H9 (cell line): Measurements from ENCODE around the gene TPSB2. TPM values are rescaled to one million over a fixed set of nuclear protein-coding genes. Genes with fewer than 3 reads are reported as not detected.

Experiments
- DNase-seq: peaks from one replicate; pipeline ENCODE4 v3.0.0-alpha.2; 2017
- H2AFZ ChIP-seq: one replicate; pipeline ENCODE4 v1.6.1; 2013; ENCODE audit warnings: mild to moderate bottlenecking, low read length, control low read depth, moderate library complexity
- H2AK5ac ChIP-seq: 2 replicates; pipeline ENCODE4 v1.6.1; 2013; ENCODE audit warnings: low read length, control low read depth, mixed read lengths; ENCODE audit not compliant: insufficient read length
- H2BK120ac ChIP-seq: one replicate; pipeline ENCODE4 v1.6.1; 2013; ENCODE audit warnings: low read depth, mild to moderate bottlenecking, low read length, control low read depth, inconsistent platforms; ENCODE audit not compliant: poor library complexity, severe bottlenecking
- H2BK12ac ChIP-seq: 2 replicates; pipeline ENCODE4 v1.6.1; 2013; ENCODE audit warnings: low read length, control low read depth, mixed read lengths, low read depth; ENCODE audit not compliant: insufficient read length
- H2BK15ac ChIP-seq: 2 replicates; pipeline ENCODE4 v1.6.1; 2013; ENCODE audit warnings: low read depth, low read length, control low read depth
- H2BK20ac ChIP-seq: one replicate; pipeline ENCODE4 v1.6.1; 2013; ENCODE audit warnings: low read depth, mild to moderate bottlenecking, low read length, control low read depth, inconsistent platforms; ENCODE audit not compliant: poor library complexity, severe bottlenecking
- H2BK5ac ChIP-seq: 2 replicates; pipeline ENCODE4 v1.6.1; 2013; ENCODE audit warnings: low read length, control low read depth, mixed read lengths; ENCODE audit not compliant: insufficient read length
- H3K14ac ChIP-seq: 2 replicates; pipeline ENCODE4 v1.6.1; 2013; ENCODE audit warnings: low read length, control low read depth; ENCODE audit not compliant: insufficient read depth
- H3K18ac ChIP-seq: 2 replicates; pipeline ENCODE4 v1.6.1; 2013; ENCODE audit warnings: low read depth, mild to moderate bottlenecking, mixed read lengths, low read length, control low read depth; ENCODE audit not compliant: insufficient read length
- H3K23ac ChIP-seq: 2 replicates; pipeline ENCODE4 v1.6.1; 2013; ENCODE audit warnings: low read length, control low read depth, mixed read lengths, low read depth; ENCODE audit not compliant: insufficient read length
- H3K23me2 ChIP-seq: 2 replicates; pipeline ENCODE4 v1.6.1; 2013; ENCODE audit warnings: low read depth, mild to moderate bottlenecking, mixed read lengths, low read length, control low read depth; ENCODE audit not compliant: insufficient read length, poor library complexity, severe bottlenecking
- H3K27ac ChIP-seq: 2 replicates; pipeline ENCODE4 v1.5.1; 2013; ENCODE audit warnings: low read length, control low read depth, mixed read lengths, low read depth; ENCODE audit not compliant: insufficient read length
- H3K27me3 ChIP-seq: 2 replicates; pipeline ENCODE4 v1.6.1; 2013; ENCODE audit warnings: low read length, control low read depth, inconsistent platforms; ENCODE audit not compliant: insufficient read depth
- H3K4ac ChIP-seq: 2 replicates; pipeline ENCODE4 v1.6.1; 2013; ENCODE audit warnings: low read depth, mild to moderate bottlenecking, control low read depth, inconsistent platforms, low read length, moderate library complexity
- H3K4me1 ChIP-seq: 2 replicates; pipeline ENCODE4 v1.6.1; 2013; ENCODE audit warnings: low read length, control low read depth, inconsistent platforms; ENCODE audit not compliant: insufficient read depth
- H3K4me2 ChIP-seq: 2 replicates; pipeline ENCODE4 v1.6.1; 2013; ENCODE audit warnings: low read length, control low read depth, mixed read lengths; ENCODE audit not compliant: insufficient read length, insufficient read depth
- H3K56ac ChIP-seq: 2 replicates; pipeline ENCODE4 v1.6.1; 2013; ENCODE audit warnings: low read depth, mild to moderate bottlenecking, mixed read lengths, low read length, control low read depth; ENCODE audit not compliant: insufficient read length
- H3K79me1 ChIP-seq: 2 replicates; pipeline ENCODE4 v1.6.1; 2013; ENCODE audit warnings: low read depth, mild to moderate bottlenecking, moderate library complexity, low read length, control low read depth, inconsistent platforms; ENCODE audit not compliant: insufficient read depth, poor library complexity, severe bottlenecking
- H3K79me2 ChIP-seq: 2 replicates; pipeline ENCODE4 v1.6.1; 2013; ENCODE audit warnings: low read length, control low read depth, inconsistent platforms; ENCODE audit not compliant: insufficient read depth
- H3K9ac ChIP-seq: 2 replicates; pipeline ENCODE4 v1.6.1; 2013; ENCODE audit warnings: low read length, control low read depth, mixed read lengths; ENCODE audit not compliant: insufficient read length; ENCODE audit errors: extremely low read depth
- H3K9me3 ChIP-seq: one replicate; pipeline ENCODE4 v1.6.1; 2013; ENCODE audit warnings: low read depth, low read length, inconsistent platforms; ENCODE audit not compliant: control insufficient read depth
- H3T11ph ChIP-seq: one replicate; pipeline ENCODE4 v1.6.1; 2013; ENCODE audit warnings: mild to moderate bottlenecking, low read length, control low read depth, inconsistent platforms
- H4K20me1 ChIP-seq: one replicate; pipeline ENCODE4 v1.6.1; 2013; ENCODE audit not compliant: control insufficient read depth, insufficient read length, insufficient read depth
- H4K5ac ChIP-seq: 2 replicates; pipeline ENCODE4 v1.6.1; 2013; ENCODE audit warnings: low read depth, mild to moderate bottlenecking, mixed read lengths, low read length, control low read depth; ENCODE audit not compliant: insufficient read length
- H4K8ac ChIP-seq: replicated peaks from 2 replicates; pipeline ENCODE4 v1.6.1; 2013; ENCODE audit warnings: low read length, control low read depth, mixed read lengths, low read depth; ENCODE audit not compliant: insufficient read length
- H4K91ac ChIP-seq: 2 replicates; pipeline ENCODE4 v1.6.1; 2013; ENCODE audit warnings: low read depth, mild to moderate bottlenecking, moderate library complexity, mixed read lengths, low read length, control low read depth; ENCODE audit not compliant: insufficient read length
- H3K27ac Mint-ChIP-seq, 3 experiments: 2 replicates in 2 of 3; 3 replicates in 1 of 3; pipeline ENCODE4 v1.8.0; 2020 to 2021; ENCODE audit warnings: mixed read lengths in 3 of 3, mild to moderate bottlenecking in 1 of 3, moderate library complexity in 1 of 3
- H3K27me3 Mint-ChIP-seq: 2 replicates; pipeline ENCODE4 v1.8.0; 2021; ENCODE audit warnings: low read depth, mild to moderate bottlenecking, moderate library complexity, mixed read lengths
- H3K36me3 Mint-ChIP-seq, 3 experiments: 2 replicates in 2 of 3; 3 replicates in 1 of 3; pipeline ENCODE4 v1.8.0; 2020 to 2021; ENCODE audit warnings: low read depth in 3 of 3, mixed read lengths in 3 of 3; ENCODE audit not compliant: insufficient read depth in 1 of 3
- H3K4me1 Mint-ChIP-seq, 2 experiments: 2 replicates each; pipeline ENCODE4 v1.8.0; 2020; ENCODE audit warnings: mixed read lengths in 2 of 2
- H3K4me3 Mint-ChIP-seq, 2 experiments: 2 replicates in 1 of 2; 3 replicates in 1 of 2; pipeline ENCODE4 v1.8.0; 2020 to 2021; ENCODE audit warnings: mild to moderate bottlenecking in 2 of 2, mixed read lengths in 2 of 2, moderate library complexity in 1 of 2
- H3K9me3 Mint-ChIP-seq, 2 experiments: 2 replicates in 1 of 2; 3 replicates in 1 of 2; pipeline ENCODE4 v1.8.0; 2020; ENCODE audit warnings: mild to moderate bottlenecking in 2 of 2, mixed read lengths in 2 of 2, moderate library complexity in 1 of 2
- WGBS: extraction: QIAGEN DNeasy Blood & Tissue Kit; methylation state at CpG from one replicate; pipeline ENCODE4 v1.1.7; 2013; ENCODE audit warnings: missing lambda C conversion rate, low lambda C conversion rate, mixed read lengths; ENCODE audit not compliant: insufficient read length; ENCODE audit errors: extremely low coverage; 5-methylcytosine and 5-hydroxymethylcytosine counted together
- total RNA-seq: library from RNA; stranded (reverse); gene quantifications from 2 replicates; pipeline ENCODE4 v1.2.1, GENCODE V29; 2021
- TF ChIP-seq, protein P1 (sequence below): fragments of 200-600 bp; sonication (generic); conservative IDR thresholded peaks from 3 replicates; pipeline ENCODE4 v1.8.0; 2021; ENCODE audit warnings: antibody characterized with exemption, mild to moderate bottlenecking

TPSB2 gene
- total RNA-seq, 1 experiment from 2014 or later: not detected

DNA sequence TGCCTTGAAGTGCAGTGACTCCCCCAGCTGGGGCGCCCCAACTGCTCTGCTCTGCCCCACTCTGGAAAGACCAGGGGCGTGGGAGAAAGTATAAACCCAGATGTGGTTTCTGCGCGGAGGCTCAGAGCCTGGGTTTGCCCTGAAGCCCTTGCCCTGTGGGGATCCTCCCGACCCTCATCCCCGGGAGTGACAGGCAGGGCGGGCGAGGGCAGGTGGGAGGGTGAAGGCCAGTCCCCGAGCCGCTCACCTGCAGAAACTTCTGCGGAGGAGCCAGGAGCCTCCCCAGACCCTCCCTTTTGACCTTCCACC is 29.7 kb upstream of the TPSB2 start:
- no CpG with 5 or more reads among the region's 11 CpGs for WGBS

More for the DNA sequence above, 29.7 kb upstream of the TPSB2 start:
- no peak overlapping the region for H2BK15ac ChIP-seq
- TF ChIP-seq, protein P1, sequence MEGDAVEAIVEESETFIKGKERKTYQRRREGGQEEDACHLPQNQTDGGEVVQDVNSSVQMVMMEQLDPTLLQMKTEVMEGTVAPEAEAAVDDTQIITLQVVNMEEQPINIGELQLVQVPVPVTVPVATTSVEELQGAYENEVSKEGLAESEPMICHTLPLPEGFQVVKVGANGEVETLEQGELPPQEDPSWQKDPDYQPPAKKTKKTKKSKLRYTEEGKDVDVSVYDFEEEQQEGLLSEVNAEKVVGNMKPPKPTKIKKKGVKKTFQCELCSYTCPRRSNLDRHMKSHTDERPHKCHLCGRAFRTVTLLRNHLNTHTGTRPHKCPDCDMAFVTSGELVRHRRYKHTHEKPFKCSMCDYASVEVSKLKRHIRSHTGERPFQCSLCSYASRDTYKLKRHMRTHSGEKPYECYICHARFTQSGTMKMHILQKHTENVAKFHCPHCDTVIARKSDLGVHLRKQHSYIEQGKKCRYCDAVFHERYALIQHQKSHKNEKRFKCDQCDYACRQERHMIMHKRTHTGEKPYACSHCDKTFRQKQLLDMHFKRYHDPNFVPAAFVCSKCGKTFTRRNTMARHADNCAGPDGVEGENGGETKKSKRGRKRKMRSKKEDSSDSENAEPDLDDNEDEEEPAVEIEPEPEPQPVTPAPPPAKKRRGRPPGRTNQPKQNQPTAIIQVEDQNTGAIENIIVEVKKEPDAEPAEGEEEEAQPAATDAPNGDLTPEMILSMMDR: no peak
- no peak overlapping the region for H3K56ac ChIP-seq
- H3T11ph ChIP-seq: no peak overlapping the region
- DNase-seq: no peak
- Mint-ChIP-seq H3K4me3 (no peak overlapping the region), H3K9me3 (peaks cover 5 to 6% of the 10 kb centered on the region in 2 experiments), H3K36me3 (no peaks in the 10 kb centered on the region; a peak in 1 of 7 replicates), H3K27me3 (peaks cover 35% of the 10 kb centered on the region), H3K4me1 (peaks cover 0 to 11% of the 10 kb centered on the region in 2 experiments; a peak in 3 of 4 replicates), H3K27ac (no peak overlapping the region)
- no peak overlapping the region for H3K9ac ChIP-seq
- H3K18ac ChIP-seq: no peak overlapping the region
- no peaks in the 10 kb centered on the region for H3K27me3 ChIP-seq
- H4K5ac ChIP-seq: no peak overlapping the region
- no peak overlapping the region for H2AK5ac ChIP-seq
- H3K23ac ChIP-seq: no peak overlapping the region
- no peak overlapping the region for H3K14ac ChIP-seq
- no peak overlapping the region for H2BK120ac ChIP-seq
- no peaks in the 10 kb centered on the region for H3K4me1 ChIP-seq
- H3K79me1 ChIP-seq: no peaks in the 10 kb centered on the region
- no peak overlapping the region for H3K4ac ChIP-seq
- H3K23me2 ChIP-seq: no peaks in the 10 kb centered on the region
- no peak overlapping the region for H4K91ac ChIP-seq
- H3K9me3 ChIP-seq: no peaks in the 10 kb centered on the region
- no peak overlapping the region for H2BK12ac ChIP-seq
- no peaks in the 10 kb centered on the region for H3K79me2 ChIP-seq
- H3K4me2 ChIP-seq: no peak overlapping the region
- H4K8ac ChIP-seq: no peak overlapping the region
- no peak overlapping the region for H2BK5ac ChIP-seq
- no peak overlapping the region for H2AFZ ChIP-seq
- H3K27ac ChIP-seq: no peak overlapping the region
- no peak overlapping the region for H2BK20ac ChIP-seq
- H4K20me1 ChIP-seq: no peaks in the 10 kb centered on the region
